Pons (tissue), 1 donor: ENCODE measurements around the gene CMIP.
"Not testable (repeated sequence)": the region's sequence is repeated elsewhere in the genome, so short reads cannot be mapped to it uniquely, and the experiment has no call there.

Source experiments
- DNase-seq: peaks from one replicate; pipeline ENCODE4 v3.0.0-alpha.2; 2016; ENCODE audit warnings: low spot score

Gene CMIP

GRCh38 chr16:81568749-81569087, 124.1 kb downstream of the CMIP start:
- DNase-seq, result no peak

- no peak for DNase-seq
These were observed 124.9 kb downstream of the CMIP start for GRCh38 chr16:81569361-81570034.

GRCh38 chr16:81570151-81570846, 125.7 kb downstream of the CMIP start:
- no peak for DNase-seq

DNA sequence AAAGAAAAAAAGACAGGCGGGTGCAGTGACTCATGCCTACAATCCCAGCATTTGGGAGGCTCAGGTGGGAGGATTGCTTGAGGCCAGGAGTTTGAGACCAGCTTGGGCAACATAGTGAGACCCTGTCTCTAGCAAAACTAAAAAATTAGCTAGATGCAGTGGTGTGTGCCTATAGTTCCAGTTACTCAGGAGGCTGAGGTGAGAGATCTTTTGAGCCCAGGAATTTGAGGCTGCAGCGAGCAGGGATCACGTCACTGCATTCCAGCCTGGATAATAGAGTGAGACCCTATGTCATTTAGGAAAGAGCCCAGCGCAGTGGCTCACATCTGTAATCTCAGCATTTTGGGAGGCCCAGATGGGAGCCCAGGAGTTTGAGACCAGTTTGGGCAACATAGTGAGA, 126.6 kb downstream of the CMIP start:
- DNase-seq, result no peak

GRCh38 chr16:81571592-81572385, 127.2 kb downstream of the CMIP start:
- no peak for DNase-seq

GRCh38 chr16:81572386-81573144, 128.0 kb downstream of the CMIP start:
- no peak for DNase-seq

DNA sequence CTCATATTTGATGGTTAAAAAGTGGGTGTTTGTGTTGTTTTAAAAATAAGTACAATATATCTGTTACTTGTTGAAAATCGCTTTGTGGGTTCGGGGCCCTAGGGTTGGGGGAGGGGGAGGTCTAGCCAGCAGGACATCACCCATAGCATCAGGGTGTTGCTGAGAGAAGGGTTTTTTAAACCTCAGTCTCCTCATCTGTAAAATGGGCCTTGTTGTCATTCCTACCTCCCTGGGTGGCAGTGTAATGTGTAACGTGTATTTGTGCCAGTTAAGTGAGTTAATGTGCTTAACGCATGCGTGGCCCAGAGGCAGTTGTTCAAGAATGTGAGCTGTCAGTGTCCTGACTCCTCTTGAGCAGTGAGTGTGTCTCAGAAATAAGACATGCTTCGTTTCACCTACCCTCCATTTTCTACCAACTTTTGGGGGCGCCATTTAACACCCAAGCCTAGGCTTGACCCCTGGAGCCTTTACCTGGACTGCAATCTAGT, 129.0 kb downstream of the CMIP start:
- no peak for DNase-seq

- DNase-seq, result no peak
These were observed 129.6 kb downstream of the CMIP start for GRCh38 chr16:81574168-81574567.

DNA sequence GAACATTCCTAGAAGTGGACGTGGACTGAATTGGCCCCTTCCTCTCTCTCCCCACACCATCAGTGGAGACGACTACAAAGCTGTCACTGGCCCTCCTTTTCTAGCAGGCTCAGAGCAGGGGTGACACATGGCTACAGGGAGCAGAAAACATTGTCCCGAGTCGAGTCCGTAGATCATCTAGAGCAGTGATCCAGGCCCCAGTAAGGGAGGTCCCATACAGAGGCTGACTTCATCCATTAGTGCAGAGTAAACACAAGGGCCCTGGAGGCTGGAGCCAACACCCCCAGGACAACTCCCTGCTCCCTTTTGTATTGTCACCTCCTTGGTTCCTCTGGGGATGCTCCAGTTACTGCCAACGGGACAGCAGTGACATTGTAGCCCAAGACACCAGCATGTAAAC, 130.7 kb downstream of the CMIP start:
- no peak for DNase-seq

DNA sequence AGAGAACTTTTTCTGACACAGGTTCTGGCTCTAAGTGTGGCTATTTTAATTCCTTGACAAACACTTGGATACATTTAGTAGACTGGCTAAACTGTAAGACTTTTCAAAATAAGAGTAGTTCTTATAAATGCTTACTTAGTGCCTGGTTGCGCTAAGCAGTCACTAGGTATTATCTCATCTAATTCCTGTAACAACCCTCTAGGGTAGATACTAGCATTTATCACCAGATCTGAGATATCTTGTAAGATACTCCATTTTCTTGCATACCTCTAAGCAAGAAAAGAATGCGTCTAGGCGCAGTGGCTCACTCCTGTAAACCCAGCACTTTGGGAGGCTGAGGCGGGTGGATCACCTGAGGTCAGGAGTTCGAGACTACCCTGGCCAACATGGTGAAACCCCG, 131.2 kb downstream of the CMIP start:
- DNase-seq, result no peak

GRCh38 chr16:81576696-81577095, 132.1 kb downstream of the CMIP start:
- no peak for DNase-seq

- not testable (repeated sequence) for DNase-seq
These were observed 132.7 kb downstream of the CMIP start for GRCh38 chr16:81577272-81577671.

- no peak for DNase-seq
These were observed 133.5 kb downstream of the CMIP start for GRCh38 chr16:81578076-81578475.

GRCh38 chr16:81578636-81579413, 134.2 kb downstream of the CMIP start:
- DNase-seq, result no peak

- DNase-seq, result no peak
These were observed 136.5 kb downstream of the CMIP start for GRCh38 chr16:81581107-81581506.

GRCh38 chr16:81582655-81583441, 138.2 kb downstream of the CMIP start:
- DNase-seq, result peak; percentile 93

GRCh38 chr16:81583893-81584631, 139.5 kb downstream of the CMIP start:
- DNase-seq, result no peak

DNA sequence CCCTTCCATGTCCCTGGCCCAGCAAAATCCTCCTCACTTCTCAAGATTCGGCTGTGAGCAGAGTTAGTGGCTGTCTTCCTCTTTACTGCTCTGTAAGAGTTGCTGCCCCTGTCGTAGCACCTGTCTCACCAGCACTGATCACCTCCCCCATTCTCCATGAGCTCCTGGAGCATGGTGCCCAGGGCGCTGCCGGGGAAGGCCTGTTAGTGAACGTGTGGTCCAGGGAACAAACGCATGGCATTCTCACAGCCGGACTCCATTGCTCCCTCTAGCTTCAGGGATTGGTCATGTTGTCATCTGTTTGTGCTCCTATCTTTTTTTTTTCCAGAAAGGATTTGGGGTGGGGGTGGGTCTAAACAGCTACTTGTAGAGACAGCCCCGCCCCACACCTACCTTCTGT, 141.2 kb downstream of the CMIP start:
- peak; percentile 26 for DNase-seq

DNA sequence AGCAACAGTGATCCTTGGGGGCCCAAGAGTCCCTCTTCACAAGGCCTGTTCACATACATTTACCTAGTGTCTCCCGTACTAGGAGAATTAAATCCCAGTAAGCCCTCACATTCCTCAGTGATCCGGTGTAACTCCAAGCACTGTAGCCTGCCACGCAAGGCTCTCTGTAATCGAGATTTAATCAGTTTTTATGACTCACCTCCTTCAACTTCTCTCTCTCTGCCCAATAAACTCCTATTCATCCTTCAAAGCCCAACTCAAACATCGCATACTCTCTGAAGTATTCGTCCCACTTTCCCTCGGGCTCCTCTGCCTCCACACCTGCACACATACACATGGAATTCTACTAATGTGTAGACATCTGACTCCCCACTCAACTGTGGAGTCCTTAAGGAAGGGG, 141.8 kb downstream of the CMIP start:
- no peak for DNase-seq
